HG02588 (cell line): ENCODE results near the gene ERVH48-1.
A peak's percentile ranks its signal among the peaks of the same experiment; 100 is the strongest.
"Not testable (repeated sequence)": the region's sequence is repeated elsewhere in the genome, so short reads cannot be mapped to it uniquely, and the experiment has no call there.

Experiments
- ATAC-seq: cut with Tn5 transposase; IDR thresholded peaks from one replicate; pipeline ENCODE4 v1.9.1; 2021; ENCODE audit warnings: mild to moderate bottlenecking, moderate library complexity; ENCODE audit not compliant: unreplicated experiment

The ERVH48-1 gene

DNA sequence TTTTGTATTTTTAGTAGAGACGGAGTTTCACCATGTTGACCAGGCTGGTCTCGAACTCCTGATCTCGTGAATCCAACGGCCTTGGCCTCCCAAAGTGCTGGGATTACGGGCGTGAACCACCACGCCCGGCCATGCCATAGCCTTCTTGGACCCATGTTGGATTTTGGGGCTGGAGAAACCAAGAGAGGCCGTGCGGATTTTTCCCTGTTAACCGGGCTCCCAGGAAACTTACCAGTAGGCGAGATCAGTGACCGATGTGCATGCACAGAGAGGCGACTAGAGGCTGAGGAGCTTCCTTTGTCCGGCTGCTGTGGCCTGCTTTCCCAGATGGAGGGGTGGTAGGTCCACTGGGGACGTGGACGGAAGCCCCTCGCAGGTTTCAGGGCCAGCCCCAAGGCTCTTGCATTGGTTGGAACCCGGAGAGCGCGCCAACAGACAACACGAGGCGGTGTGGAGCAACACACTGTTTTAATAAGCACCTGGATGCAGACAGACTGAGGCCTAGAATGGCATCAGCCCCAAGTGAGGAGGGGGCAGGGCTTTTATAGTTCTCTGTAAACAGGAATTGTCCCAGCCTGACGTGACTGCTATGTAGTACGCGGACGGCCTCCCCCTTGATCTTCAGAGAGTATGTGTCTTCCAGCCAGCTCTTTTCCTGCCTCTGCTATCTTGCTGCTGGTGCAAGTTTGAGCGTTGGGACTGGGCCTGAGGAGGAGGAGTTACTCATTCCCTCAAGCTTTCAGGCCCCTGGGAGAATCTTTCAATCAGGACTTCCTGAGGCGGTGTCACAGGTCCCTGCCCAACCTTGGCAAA, at the start of gene ERVH48-1:
TSS of gene ERVH48-1 (minus strand) at position 517 of the 813 bp plus-strand sequence. CDS start 6,624 bp downstream, outside the sequence.
- no peak for ATAC-seq

GRCh38 chr21:42973991-42974831, 48.8 kb upstream of the ERVH48-1 start, which contains the start of gene PKNOX1:
PKNOX1 (plus strand) TSS chr21:42974562; CDS start chr21:43004382, 29,820 bp downstream.
- ATAC-seq = peak; percentile 78

GRCh38 chr21:42973309-42973990, 48.0 kb upstream of the ERVH48-1 start:
- peak; percentile 14 for ATAC-seq

GRCh38 chr21:42971897-42972275, 46.5 kb upstream of the ERVH48-1 start:
- ATAC-seq = no peak

GRCh38 chr21:42970946-42971653, 45.7 kb upstream of the ERVH48-1 start:
- no peak for ATAC-seq

DNA sequence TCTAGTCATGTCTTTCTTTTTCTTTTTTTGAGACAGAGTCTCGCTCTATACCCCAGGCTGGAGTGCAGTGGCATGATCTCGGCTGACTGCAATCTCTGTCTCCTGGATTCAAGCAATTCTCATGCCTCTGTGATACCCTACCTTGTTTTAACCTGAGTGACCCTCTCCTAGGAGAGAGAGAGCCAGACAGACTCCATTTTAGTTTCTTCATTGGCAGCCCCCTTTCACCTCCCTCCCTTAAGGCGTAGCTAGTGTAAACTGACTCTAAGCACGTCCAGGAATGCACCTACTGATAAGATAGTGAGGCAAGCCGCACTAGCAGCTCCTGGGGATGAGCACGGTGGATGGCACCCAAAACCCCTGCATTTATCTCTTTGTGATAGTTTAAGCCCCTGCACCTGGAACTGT, 43.8 kb upstream of the ERVH48-1 start:
- ATAC-seq = no peak

GRCh38 chr21:42967616-42968015, 42.2 kb upstream of the ERVH48-1 start:
- not testable (repeated sequence) for ATAC-seq

DNA sequence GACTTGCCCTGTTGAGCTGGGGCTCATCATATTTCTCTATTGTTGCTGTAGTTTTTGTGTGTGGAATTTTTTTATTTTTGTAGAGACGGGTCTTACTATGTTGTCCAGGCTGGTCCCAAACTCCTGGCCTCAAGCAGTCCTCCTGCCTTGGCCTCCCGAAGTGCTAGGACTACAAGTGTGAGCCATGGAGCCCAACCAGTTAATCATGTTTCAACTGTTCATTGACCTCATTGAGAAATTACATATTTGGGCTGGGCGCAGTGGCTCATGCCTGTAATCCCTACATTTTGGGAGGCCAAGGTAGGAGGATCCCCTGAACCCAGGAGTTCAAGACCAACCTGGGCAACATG, 39.8 kb upstream of the ERVH48-1 start:
- ATAC-seq = no peak

DNA sequence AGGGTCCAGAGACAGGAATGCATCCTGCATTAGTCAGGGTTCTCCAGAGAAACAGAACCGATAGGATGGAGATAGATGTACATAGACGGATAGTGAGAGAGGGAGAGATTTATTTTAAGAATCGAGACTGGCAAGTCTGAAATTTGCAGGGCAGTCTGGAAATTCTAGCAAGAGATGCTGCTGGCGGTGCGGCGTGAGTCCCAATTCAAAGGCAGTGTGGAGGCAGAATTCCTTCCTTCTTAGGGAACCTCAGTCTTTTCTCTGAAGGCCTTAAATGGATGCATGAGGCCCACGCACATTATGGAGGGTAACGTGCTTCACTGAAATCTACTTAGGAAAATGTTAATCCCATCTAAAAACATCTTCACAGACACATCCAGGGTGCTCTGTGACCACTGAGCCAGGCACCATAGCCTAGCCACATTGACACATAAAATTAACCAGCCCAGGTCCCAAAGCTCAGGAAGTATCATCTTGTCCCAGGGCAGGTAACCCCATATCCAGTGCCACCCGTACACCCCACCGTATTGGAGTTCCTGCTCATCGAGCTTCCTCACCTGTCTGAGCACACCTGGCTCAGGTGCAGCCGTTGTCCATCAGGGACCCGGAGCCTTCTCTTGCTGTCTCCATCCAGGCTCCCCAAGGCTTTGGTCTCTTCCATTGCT, 39.2 kb upstream of the ERVH48-1 start:
- ATAC-seq = no peak

DNA sequence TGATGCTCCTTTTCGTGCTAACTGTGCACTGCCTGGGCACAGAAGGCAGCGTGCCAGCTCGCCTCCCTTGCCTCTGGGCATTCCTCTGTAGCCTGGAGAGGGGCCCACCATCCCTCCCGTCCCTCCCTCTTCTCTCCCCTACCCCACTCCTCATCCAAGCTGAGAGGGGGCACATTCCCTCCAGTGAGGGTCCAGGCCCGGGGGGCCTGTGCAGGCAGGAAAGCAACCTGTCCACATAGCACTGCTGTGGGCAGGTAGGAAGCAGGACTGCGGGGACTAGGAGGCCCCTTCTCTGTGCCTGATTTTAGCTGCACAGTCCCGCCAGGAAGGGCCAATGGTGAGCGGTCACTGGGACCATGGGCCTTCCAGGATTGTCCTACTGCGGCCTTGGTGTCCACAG, 38.7 kb upstream of the ERVH48-1 start:
- ATAC-seq = no peak

GRCh38 chr21:42962380-42963007, 37.1 kb upstream of the ERVH48-1 start:
- no peak for ATAC-seq

GRCh38 chr21:42959728-42960127, 34.3 kb upstream of the ERVH48-1 start:
- no peak for ATAC-seq

GRCh38 chr21:42958122-42958521, 32.7 kb upstream of the ERVH48-1 start:
- not testable (repeated sequence) for ATAC-seq

DNA sequence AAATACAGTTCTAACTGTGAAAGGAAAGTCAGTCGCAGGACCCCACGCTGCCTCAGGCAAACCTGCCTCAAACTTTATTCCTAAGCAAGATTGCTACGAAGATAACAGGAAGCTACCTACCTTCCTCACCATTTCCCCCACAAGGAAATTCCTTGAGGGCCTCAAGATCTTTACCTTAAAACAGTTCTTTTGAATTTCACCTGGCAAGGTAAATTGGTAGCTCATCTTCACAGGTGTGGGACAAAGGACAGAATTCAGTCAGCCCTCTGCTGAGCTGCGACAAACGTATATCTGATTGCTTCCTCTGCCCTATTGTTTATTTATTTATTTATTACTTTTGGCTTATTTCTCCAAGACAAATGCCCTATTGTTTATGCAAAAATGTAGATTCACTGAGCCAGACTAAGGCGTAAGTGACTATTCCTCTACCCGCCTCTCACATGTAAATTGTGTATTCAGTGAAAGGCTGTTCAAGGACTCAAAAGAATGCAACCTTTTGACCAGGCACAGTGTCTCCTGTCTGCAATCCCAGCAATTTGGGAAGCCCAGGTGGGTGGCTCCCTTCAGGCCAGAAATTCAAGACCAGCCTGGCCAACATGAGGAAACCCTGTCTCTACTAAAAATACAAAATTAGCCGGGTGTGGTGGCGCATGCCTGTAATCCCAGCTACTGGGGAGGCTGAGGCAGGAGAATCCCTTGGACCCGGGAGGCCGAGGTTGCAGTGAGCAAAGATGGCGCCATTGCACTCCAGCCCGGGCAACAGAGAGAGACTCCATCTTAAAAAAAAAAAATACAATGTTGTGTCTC, 31.6 kb upstream of the ERVH48-1 start:
- peak; percentile 97 for ATAC-seq

GRCh38 chr21:42951193-42951592, 25.8 kb upstream of the ERVH48-1 start:
- ATAC-seq = not testable (repeated sequence)

GRCh38 chr21:42949094-42949755, 23.8 kb upstream of the ERVH48-1 start:
- ATAC-seq = not testable (repeated sequence)

DNA sequence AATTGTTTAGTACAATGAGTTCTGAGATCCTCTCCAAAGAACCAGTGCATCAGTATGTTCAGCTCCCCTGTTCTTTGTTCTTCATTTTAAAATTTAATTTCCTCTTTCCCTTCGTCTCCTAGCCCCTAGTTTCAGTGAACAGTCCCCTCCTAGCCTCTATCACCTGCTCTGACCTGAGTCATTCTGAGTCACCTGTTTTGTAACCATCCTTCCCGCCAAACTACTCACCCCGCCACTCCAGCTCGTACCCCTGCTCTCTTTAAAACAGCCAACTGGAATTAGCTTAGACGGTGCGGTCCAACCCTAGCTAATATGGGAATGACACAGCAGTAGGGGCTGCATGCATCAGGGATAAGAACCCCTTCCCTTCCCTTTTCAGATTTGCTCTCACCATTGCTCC, 16.8 kb upstream of the ERVH48-1 start:
- no peak for ATAC-seq

DNA sequence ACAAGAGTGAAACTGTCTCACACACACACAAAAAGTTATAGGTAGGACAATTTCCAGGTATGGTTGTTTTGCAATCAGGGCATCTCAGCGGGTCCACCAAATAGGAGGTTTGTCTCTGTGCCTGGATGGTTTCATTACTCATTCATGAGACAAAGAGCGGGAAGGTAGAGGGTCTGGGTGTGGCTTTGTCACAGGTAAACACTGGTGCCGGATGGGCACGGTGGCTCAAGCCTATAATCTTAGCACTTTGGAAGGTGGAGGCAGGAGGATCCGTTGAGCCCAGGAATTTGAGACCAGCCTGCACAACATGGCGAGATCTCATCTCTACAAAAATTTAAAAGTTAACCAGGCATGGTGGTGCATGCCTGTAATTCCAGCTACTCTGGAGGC, 16.3 kb upstream of the ERVH48-1 start:
- no peak for ATAC-seq
